Measurements from ENCODE around the gene SCARB2.
"Not testable (repeated sequence)": the region's sequence is repeated elsewhere in the genome, so short reads cannot be mapped to it uniquely, and the experiment has no call there.

SCARB2 gene

DNA sequence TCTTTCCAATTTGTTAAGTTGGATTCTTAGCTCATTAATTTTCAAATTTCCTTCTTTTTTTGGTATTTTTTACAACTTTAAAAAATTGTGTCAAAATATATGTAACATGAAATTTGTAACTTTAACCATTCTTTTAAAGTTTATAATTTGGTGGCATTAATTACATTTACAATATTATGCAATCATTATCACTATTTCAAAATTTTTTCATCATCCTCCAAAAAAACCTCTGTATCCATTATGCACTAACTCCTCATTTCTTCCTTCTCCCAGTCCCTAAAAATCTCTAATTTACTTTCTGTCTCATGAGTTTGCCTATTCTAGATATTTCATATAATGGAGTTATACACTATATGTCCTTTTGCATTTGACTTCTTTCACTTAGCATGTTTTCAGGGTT is 33.2 kb upstream of the SCARB2 start:
- peaks cover 19% of the 10 kb centered on the region for H3K27me3 ChIP-seq (ENCODE audit: control insufficient read depth, insufficient read depth, low read length, poor library complexity, severe bottlenecking)
- no peak overlapping the region for H3K4me3 ChIP-seq (ENCODE audit: insufficient read depth, low read depth, low read length)
- H3K27ac ChIP-seq (ENCODE audit: insufficient read depth, low read depth, low read length, poor library complexity, severe bottlenecking), result no peak overlapping the region
- H3K4me1 ChIP-seq (ENCODE audit: control insufficient read depth, insufficient read depth, low read length), result peaks cover under 1% of the 10 kb centered on the region
- no peaks in the 10 kb centered on the region for H3K9me3 ChIP-seq (ENCODE audit: control insufficient read depth, low read length)
- no peaks in the 10 kb centered on the region for H3K36me3 ChIP-seq (ENCODE audit: control insufficient read depth, insufficient read depth, low read length)

DNA sequence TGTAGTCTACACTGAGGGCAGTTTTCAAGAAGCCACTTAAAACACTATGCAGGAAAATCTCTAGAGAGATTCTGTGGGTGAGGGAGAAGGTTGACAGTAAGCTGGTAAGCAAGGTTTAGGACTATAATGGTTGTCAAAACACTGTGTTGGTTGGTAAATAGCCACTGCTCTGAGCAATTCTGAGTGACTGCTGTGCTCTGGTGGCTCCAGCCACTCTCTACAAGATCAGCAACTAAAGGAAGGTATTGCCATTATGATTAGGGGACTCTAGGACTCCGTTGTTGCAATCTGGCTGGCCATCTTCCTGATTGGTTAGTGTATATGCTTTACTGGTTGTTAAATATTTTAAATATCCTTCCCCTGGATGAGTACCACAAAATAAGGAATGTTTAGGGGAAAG is 32.4 kb upstream of the SCARB2 start:
- H3K36me3 ChIP-seq (ENCODE audit: control insufficient read depth, insufficient read depth, low read length), result no peaks in the 10 kb centered on the region
- no peak overlapping the region for H3K4me3 ChIP-seq (ENCODE audit: insufficient read depth, low read depth, low read length)
- 50 to 60% methylated on average over 1 of the region's 1 CpG for WGBS, 2 experiments
- H3K4me1 ChIP-seq (ENCODE audit: control insufficient read depth, insufficient read depth, low read length), result no peaks in the 10 kb centered on the region
- no peak overlapping the region for H3K27ac ChIP-seq (ENCODE audit: insufficient read depth, low read depth, low read length, poor library complexity, severe bottlenecking)
- peaks cover 14% of the 10 kb centered on the region for H3K27me3 ChIP-seq (ENCODE audit: control insufficient read depth, insufficient read depth, low read length, poor library complexity, severe bottlenecking)
- no peaks in the 10 kb centered on the region for H3K9me3 ChIP-seq (ENCODE audit: control insufficient read depth, low read length)

DNA sequence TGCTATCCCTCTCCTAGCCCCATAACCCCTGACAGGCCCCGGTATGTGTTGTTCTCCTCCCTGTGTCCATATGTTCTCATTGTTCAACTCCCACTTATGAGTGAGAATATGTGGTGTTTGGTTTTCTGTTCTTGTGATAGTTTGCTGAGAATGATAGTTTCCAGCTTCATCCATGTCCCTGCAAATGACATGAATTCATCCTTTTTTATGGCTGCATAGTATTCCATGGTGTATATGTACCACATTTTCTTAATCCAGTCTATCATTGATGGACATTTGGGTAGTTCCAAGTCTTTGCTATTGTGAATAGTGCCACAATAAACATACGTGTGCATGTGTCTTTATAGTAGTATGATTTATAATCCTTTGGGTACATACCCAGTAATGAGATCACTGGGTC is 30.3 kb upstream of the SCARB2 start:
- not testable (repeated sequence) for H3K9me3 ChIP-seq (ENCODE audit: control insufficient read depth, low read length); H3K36me3 ChIP-seq (ENCODE audit: control insufficient read depth, insufficient read depth, low read length); H3K4me3 ChIP-seq (ENCODE audit: insufficient read depth, low read depth, low read length); H3K4me1 ChIP-seq (ENCODE audit: control insufficient read depth, insufficient read depth, low read length); H3K27ac ChIP-seq (ENCODE audit: insufficient read depth, low read depth, low read length, poor library complexity, severe bottlenecking); H3K27me3 ChIP-seq (ENCODE audit: control insufficient read depth, insufficient read depth, low read length, poor library complexity, severe bottlenecking)
- 93 to 100% methylated on average over 1 to 2 of the region's 2 CpGs for WGBS, 2 experiments

DNA sequence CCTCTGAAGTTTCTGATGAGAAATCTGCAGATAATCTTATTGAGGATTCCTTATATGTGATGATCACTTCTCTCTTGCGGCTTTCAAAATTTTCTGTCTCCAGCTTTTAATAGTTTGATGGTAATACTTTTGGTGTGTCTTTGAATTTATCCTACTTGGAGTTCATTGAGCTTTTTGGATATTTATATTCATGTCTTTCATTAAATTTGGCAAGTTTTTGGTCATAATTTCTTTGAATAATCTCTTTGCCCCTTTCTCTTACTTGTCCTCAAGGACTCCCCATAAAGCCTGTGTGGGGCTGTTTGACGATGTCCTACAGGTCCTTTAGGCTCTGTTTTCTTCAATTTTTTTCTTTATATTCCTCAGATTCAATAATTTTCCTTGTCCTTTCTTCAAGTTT is 26.6 kb upstream of the SCARB2 start:
- no peak overlapping the region for H3K27ac ChIP-seq (ENCODE audit: insufficient read depth, low read depth, low read length, poor library complexity, severe bottlenecking)
- H3K4me1 ChIP-seq (ENCODE audit: control insufficient read depth, insufficient read depth, low read length), result no peaks in the 10 kb centered on the region
- H3K36me3 ChIP-seq (ENCODE audit: control insufficient read depth, insufficient read depth, low read length), result no peaks in the 10 kb centered on the region
- H3K9me3 ChIP-seq (ENCODE audit: control insufficient read depth, low read length), result peaks cover 6% of the 10 kb centered on the region
- no peaks in the 10 kb centered on the region for H3K27me3 ChIP-seq (ENCODE audit: control insufficient read depth, insufficient read depth, low read length, poor library complexity, severe bottlenecking)
- 97 to 98% methylated on average over 2 of the region's 2 CpGs for WGBS, 2 experiments
- no peak overlapping the region for H3K4me3 ChIP-seq (ENCODE audit: insufficient read depth, low read depth, low read length)

DNA sequence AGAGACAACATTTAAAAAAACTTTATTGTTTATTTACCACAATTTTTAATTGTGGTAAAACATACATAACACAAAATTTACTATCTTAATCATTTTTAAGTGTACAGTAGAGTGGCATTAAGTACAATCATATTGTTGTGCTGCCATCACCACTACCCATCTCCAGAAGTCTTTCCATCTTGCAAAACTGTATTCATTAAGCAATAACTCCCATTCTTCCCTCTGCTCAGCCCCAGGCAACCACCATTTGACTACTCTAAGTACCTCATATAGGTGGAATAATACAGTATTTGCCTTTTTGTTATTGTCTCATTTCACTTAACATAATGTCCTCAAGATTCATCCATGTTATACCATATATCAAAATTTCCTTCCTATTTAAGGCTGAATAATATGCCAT is 25.1 kb upstream of the SCARB2 start:
- Histone ChIP-seq H3K4me3 (ENCODE audit: insufficient read depth, low read depth, low read length) (no peak overlapping the region), H3K27me3 (ENCODE audit: control insufficient read depth, insufficient read depth, low read length, poor library complexity, severe bottlenecking) (no peaks in the 10 kb centered on the region), H3K4me1 (ENCODE audit: control insufficient read depth, insufficient read depth, low read length) (no peaks in the 10 kb centered on the region), H3K36me3 (ENCODE audit: control insufficient read depth, insufficient read depth, low read length) (no peaks in the 10 kb centered on the region), H3K9me3 (ENCODE audit: control insufficient read depth, low read length) (peaks cover 6% of the 10 kb centered on the region), H3K27ac (ENCODE audit: insufficient read depth, low read depth, low read length, poor library complexity, severe bottlenecking) (no peak overlapping the region)

DNA sequence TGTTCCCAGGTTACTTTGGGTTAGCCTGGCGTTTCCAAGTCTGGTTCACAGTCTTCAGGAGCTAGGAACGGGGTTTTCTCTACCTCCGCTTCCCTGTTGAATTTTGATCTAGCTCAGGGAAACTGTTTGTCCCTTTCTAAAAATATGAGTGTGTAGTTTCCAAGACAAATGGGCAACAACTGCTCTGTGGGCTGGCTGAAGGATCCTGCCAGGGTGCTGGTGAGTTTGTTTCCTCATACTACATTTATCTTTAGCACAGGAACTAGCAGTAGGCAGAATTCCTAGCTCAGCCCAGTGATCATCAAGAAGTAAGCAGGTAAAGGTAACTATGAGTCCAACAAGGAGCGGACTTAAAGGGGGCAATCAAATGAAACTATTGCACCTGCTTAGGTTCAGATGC is 24.6 kb upstream of the SCARB2 start:
- Histone ChIP-seq H3K27ac (ENCODE audit: insufficient read depth, low read depth, low read length, poor library complexity, severe bottlenecking) (no peak overlapping the region), H3K4me1 (ENCODE audit: control insufficient read depth, insufficient read depth, low read length) (no peaks in the 10 kb centered on the region), H3K9me3 (ENCODE audit: control insufficient read depth, low read length) (peaks cover 6% of the 10 kb centered on the region), H3K27me3 (ENCODE audit: control insufficient read depth, insufficient read depth, low read length, poor library complexity, severe bottlenecking) (no peaks in the 10 kb centered on the region), H3K4me3 (ENCODE audit: insufficient read depth, low read depth, low read length) (no peak overlapping the region), H3K36me3 (ENCODE audit: control insufficient read depth, insufficient read depth, low read length) (no peaks in the 10 kb centered on the region)
- WGBS, 2 experiments, result 92 to 99% methylated on average over 4 of the region's 4 CpGs

DNA sequence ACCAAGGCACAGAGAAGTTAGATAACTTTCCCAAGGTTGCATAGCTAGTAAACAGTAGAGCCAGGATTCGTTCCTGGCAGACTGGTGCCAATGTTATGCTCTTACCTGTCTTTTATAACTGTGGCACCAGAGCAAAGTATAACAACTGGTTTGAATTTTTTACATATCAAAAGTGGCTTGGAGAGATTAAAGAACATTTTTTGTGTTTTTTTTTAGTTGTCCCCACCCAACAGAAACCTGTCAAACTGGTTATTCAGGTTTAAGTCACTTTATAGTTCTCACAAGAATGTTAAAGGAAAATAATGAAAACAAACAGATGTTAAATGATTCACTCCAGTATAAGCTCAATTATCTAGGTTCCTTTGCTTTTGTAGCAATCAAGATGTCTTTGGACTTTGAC is 22.3 kb upstream of the SCARB2 start:
- 81 to 92% methylated on average over 1 of the region's 1 CpG for WGBS, 2 experiments
- peaks cover 6% of the 10 kb centered on the region for H3K9me3 ChIP-seq (ENCODE audit: control insufficient read depth, low read length)
- no peak overlapping the region for H3K27ac ChIP-seq (ENCODE audit: insufficient read depth, low read depth, low read length, poor library complexity, severe bottlenecking)
- H3K36me3 ChIP-seq (ENCODE audit: control insufficient read depth, insufficient read depth, low read length), result no peaks in the 10 kb centered on the region
- no peak overlapping the region for H3K4me3 ChIP-seq (ENCODE audit: insufficient read depth, low read depth, low read length)
- H3K27me3 ChIP-seq (ENCODE audit: control insufficient read depth, insufficient read depth, low read length, poor library complexity, severe bottlenecking), result no peaks in the 10 kb centered on the region
- H3K4me1 ChIP-seq (ENCODE audit: control insufficient read depth, insufficient read depth, low read length), result no peaks in the 10 kb centered on the region

- H3K27ac ChIP-seq (ENCODE audit: insufficient read depth, low read depth, low read length, poor library complexity, severe bottlenecking), result no peak overlapping the region
- WGBS, 2 experiments, result 96 to 97% methylated on average over 2 of the region's 2 CpGs
- H3K27me3 ChIP-seq (ENCODE audit: control insufficient read depth, insufficient read depth, low read length, poor library complexity, severe bottlenecking), result no peaks in the 10 kb centered on the region
- H3K4me3 ChIP-seq (ENCODE audit: insufficient read depth, low read depth, low read length), result no peak overlapping the region
- peaks cover 6% of the 10 kb centered on the region for H3K9me3 ChIP-seq (ENCODE audit: control insufficient read depth, low read length)
- H3K4me1 ChIP-seq (ENCODE audit: control insufficient read depth, insufficient read depth, low read length), result no peaks in the 10 kb centered on the region
- H3K36me3 ChIP-seq (ENCODE audit: control insufficient read depth, insufficient read depth, low read length), result no peaks in the 10 kb centered on the region
Measured at GRCh38 chr4:76235407-76235806, 21.8 kb upstream of the SCARB2 start.

DNA sequence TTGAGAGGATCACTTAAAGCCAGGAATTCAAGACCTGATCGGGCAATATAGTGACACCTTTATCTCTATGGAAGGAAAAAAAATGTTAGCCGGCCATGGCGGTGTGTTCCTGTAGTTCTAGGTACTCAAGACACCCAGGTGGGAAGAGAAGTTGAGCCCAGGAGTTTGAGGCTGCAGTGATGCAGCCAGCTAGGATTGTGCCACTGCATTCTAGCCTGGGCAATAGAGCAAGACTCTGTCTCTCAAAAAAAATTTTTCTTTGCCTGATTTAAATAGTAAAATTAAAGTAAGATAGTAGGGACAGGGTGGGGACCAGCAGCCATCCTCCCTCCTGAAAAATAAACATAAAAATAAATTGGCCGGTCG is 21.0 kb upstream of the SCARB2 start:
- Histone ChIP-seq H3K36me3 (ENCODE audit: control insufficient read depth, insufficient read depth, low read length) (no peaks in the 10 kb centered on the region), H3K4me1 (ENCODE audit: control insufficient read depth, insufficient read depth, low read length) (no peaks in the 10 kb centered on the region), H3K27ac (ENCODE audit: insufficient read depth, low read depth, low read length, poor library complexity, severe bottlenecking) (no peak overlapping the region), H3K4me3 (ENCODE audit: insufficient read depth, low read depth, low read length) (no peak overlapping the region), H3K27me3 (ENCODE audit: control insufficient read depth, insufficient read depth, low read length, poor library complexity, severe bottlenecking) (no peaks in the 10 kb centered on the region), H3K9me3 (ENCODE audit: control insufficient read depth, low read length) (peaks cover under 1% of the 10 kb centered on the region)
- 90 to 94% methylated on average over 5 of the region's 5 CpGs for WGBS, 2 experiments

- H3K27ac ChIP-seq (ENCODE audit: insufficient read depth, low read depth, low read length, poor library complexity, severe bottlenecking), result peak overlapping the region; percentile 81
- no peaks in the 10 kb centered on the region for H3K27me3 ChIP-seq (ENCODE audit: control insufficient read depth, insufficient read depth, low read length, poor library complexity, severe bottlenecking)
- no peaks in the 10 kb centered on the region for H3K36me3 ChIP-seq (ENCODE audit: control insufficient read depth, insufficient read depth, low read length)
- no peaks in the 10 kb centered on the region for H3K9me3 ChIP-seq (ENCODE audit: control insufficient read depth, low read length)
- no peaks in the 10 kb centered on the region for H3K4me1 ChIP-seq (ENCODE audit: control insufficient read depth, insufficient read depth, low read length)
- WGBS, 2 experiments, result 67 to 69% methylated on average over 14 of the region's 14 CpGs
- H3K4me3 ChIP-seq (ENCODE audit: insufficient read depth, low read depth, low read length), result peak overlapping the region; percentile 10
Measured at GRCh38 chr4:76233967-76234678, 20.5 kb upstream of the SCARB2 start.

DNA sequence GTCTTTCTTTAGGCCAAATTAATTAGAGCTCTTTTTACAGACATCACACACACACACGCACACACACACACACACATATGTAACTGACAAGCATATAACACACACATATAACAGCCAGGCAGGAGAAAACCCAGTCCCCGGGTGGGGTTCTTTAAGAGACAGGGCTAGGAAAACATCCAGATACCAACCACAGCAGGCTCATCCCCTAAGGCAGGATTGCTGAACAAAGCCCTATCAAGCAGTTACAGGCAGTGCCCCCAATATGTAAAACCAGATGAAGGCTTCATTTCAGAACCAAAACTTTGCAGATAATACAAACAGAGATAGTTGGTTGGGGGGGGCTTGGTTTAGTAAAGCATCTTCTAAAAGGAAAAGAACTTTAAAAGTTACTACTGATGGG is 19.9 kb upstream of the SCARB2 start:
- Histone ChIP-seq H3K9me3 (ENCODE audit: control insufficient read depth, low read length) (no peaks in the 10 kb centered on the region), H3K27ac (ENCODE audit: insufficient read depth, low read depth, low read length, poor library complexity, severe bottlenecking) (peak overlapping the region; percentile 81), H3K4me3 (ENCODE audit: insufficient read depth, low read depth, low read length) (peak overlapping the region; percentile 10), H3K4me1 (ENCODE audit: control insufficient read depth, insufficient read depth, low read length) (no peaks in the 10 kb centered on the region), H3K36me3 (ENCODE audit: control insufficient read depth, insufficient read depth, low read length) (no peaks in the 10 kb centered on the region), H3K27me3 (ENCODE audit: control insufficient read depth, insufficient read depth, low read length, poor library complexity, severe bottlenecking) (no peaks in the 10 kb centered on the region)
- 44 to 52% methylated on average over 2 of the region's 2 CpGs for WGBS, 2 experiments

Data from ectodermal cell (in vitro differentiated cells).